ENCODE measurements around the gene SORCS1.

- TF ChIP-seq CTCF (IDR thresholded peaks at IDR 0.05), result no peak
- no peak for TF ChIP-seq EZH2 (IDR thresholded peaks at IDR 0.05; ENCODE audit: borderline replicate concordance, insufficient read depth, low read depth, low read length, poor library complexity, severe bottlenecking)
Measured at GRCh38 chr10:107067843-107068242, 96.7 kb downstream of the SORCS1 start.
